ENCODE data around the gene VAV3. TPM values are rescaled to one million over a fixed set of nuclear protein-coding genes. Genes with fewer than 3 reads are reported as not detected.

The VAV3 gene
- total RNA-seq, 1 donor from 2014 or later = 39.3 TPM

GRCh38 chr1:107532318-107532717 lies 432.7 kb downstream of the VAV3 start:
- no peak for DNase-seq

- no peak for DNase-seq
Measured at GRCh38 chr1:107531065-107531908, 433.7 kb downstream of the VAV3 start.

- no peak for DNase-seq
Measured at GRCh38 chr1:107530543-107530942, 434.4 kb downstream of the VAV3 start.

- DNase-seq = peak; percentile 43
Measured at GRCh38 chr1:107529511-107530149, 435.4 kb downstream of the VAV3 start.

GRCh38 chr1:107526524-107527198 lies 438.3 kb downstream of the VAV3 start:
- DNase-seq = no peak

GRCh38 chr1:107525961-107526360 lies 439.0 kb downstream of the VAV3 start:
- no peak for DNase-seq

GRCh38 chr1:107525145-107525544 lies 439.8 kb downstream of the VAV3 start:
- DNase-seq = no peak

GRCh38 chr1:107524301-107524700 lies 440.7 kb downstream of the VAV3 start:
- no peak for DNase-seq

- no peak for DNase-seq
Measured at GRCh38 chr1:107523736-107524135, 441.2 kb downstream of the VAV3 start.

GRCh38 chr1:107523061-107523460 lies 441.9 kb downstream of the VAV3 start:
- DNase-seq = no peak

Small RNAs within 50 kb of the gene (small RNA-seq; reads per million reads assigned to genes)
- gene MIR7852 (ENCODE audit: low replicate concordance) = not detected

Other genes starting within 250 kb of the VAV3 start
- 40.4 TPM for gene SLC25A24, start 235.2 kb upstream of the VAV3 start, total RNA-seq

Data from skin of body (tissue), 3 donors.